ENCODE measurements around the gene TRAPPC6A.

The TRAPPC6A gene

GRCh38 chr19:45146251-45146650 lies 31.8 kb downstream of the TRAPPC6A start:
- no peak for DNase-seq

- no peak for DNase-seq
Observed at GRCh38 chr19:45145270-45146189, 32.5 kb downstream of the TRAPPC6A start.

- DNase-seq, result no peak
Observed at GRCh38 chr19:45144431-45145269, 33.4 kb downstream of the TRAPPC6A start.

- no peak for DNase-seq
Observed at GRCh38 chr19:45142726-45143110, 35.3 kb downstream of the TRAPPC6A start.

- no peak for DNase-seq
Observed at GRCh38 chr19:45142016-45142725, 35.9 kb downstream of the TRAPPC6A start.

GRCh38 chr19:45141203-45141900 lies 36.7 kb downstream of the TRAPPC6A start:
- no peak for DNase-seq

GRCh38 chr19:45140533-45140932 lies 37.5 kb downstream of the TRAPPC6A start:
- no peak for DNase-seq

GRCh38 chr19:45140144-45140503 lies 37.9 kb downstream of the TRAPPC6A start:
- no peak for DNase-seq

GRCh38 chr19:45139286-45140143 lies 38.5 kb downstream of the TRAPPC6A start:
- DNase-seq, result no peak

- no peak for DNase-seq
Observed at GRCh38 chr19:45138303-45138751, 39.7 kb downstream of the TRAPPC6A start.

- DNase-seq, result no peak
Observed at GRCh38 chr19:45137179-45137761, 40.8 kb downstream of the TRAPPC6A start.

- no peak for DNase-seq
Observed at GRCh38 chr19:45136507-45137178, 41.4 kb downstream of the TRAPPC6A start.

GRCh38 chr19:45135176-45135885 lies 42.7 kb downstream of the TRAPPC6A start:
- no peak for DNase-seq

- no peak for DNase-seq
Observed at GRCh38 chr19:45133661-45134060, 44.4 kb downstream of the TRAPPC6A start.

- DNase-seq, result peak; percentile 50
Observed at GRCh38 chr19:45130888-45131615, 47.0 kb downstream of the TRAPPC6A start.

- no peak for DNase-seq
Observed at GRCh38 chr19:45130236-45130635, 47.8 kb downstream of the TRAPPC6A start.

GRCh38 chr19:45128806-45129205 lies 49.2 kb downstream of the TRAPPC6A start:
- no peak for DNase-seq

GRCh38 chr19:45128146-45128545 lies 49.9 kb downstream of the TRAPPC6A start:
- DNase-seq, result no peak

GRCh38 chr19:45126654-45127053 lies 51.4 kb downstream of the TRAPPC6A start:
- no peak for DNase-seq

Data from hematopoietic multipotent progenitor cell treated with erythropoietin and hydrocortisone succinate and interleukin-3 and kit ligand, for 4 days (in vitro differentiated cells).